Hepatocyte (in vitro differentiated cells): ENCODE measurements around the gene CDCP1. TPM values are rescaled to one million over a fixed set of nuclear protein-coding genes. Genes with fewer than 3 reads are reported as not detected.

Experiments
- DNase-seq: peaks from one replicate; pipeline ENCODE4 v3.0.0-alpha.2; 2016; ENCODE audit warnings: low spot score
- H2AFZ ChIP-seq: fragments of 200-600 bp; sonication (generic); 2 replicates; pipeline ENCODE4 v1.6.0; 2016; ENCODE audit warnings: antibody characterized with exemption, mild to moderate bottlenecking
- H3K27ac ChIP-seq: fragments of 200-600 bp; sonication (generic); 2 replicates; pipeline ENCODE4 v1.5.1; 2016; ENCODE audit warnings: mild to moderate bottlenecking
- H3K27me3 ChIP-seq: fragments of 200-600 bp; sonication (generic); 2 replicates; pipeline ENCODE4 v1.6.1; 2016
- H3K36me3 ChIP-seq: fragments of 200-600 bp; sonication (generic); replicated peaks from 2 replicates; pipeline ENCODE4 v1.5.1; 2016; ENCODE audit warnings: low read depth; ENCODE audit not compliant: insufficient read depth
- H3K4me1 ChIP-seq: fragments of 200-600 bp; sonication (generic); 2 replicates; pipeline ENCODE4 v1.5.1; 2016; ENCODE audit warnings: mild to moderate bottlenecking, moderate library complexity; ENCODE audit not compliant: insufficient read depth
- H3K4me2 ChIP-seq: fragments of 200-600 bp; sonication (generic); 2 replicates; pipeline ENCODE4 v1.6.0; 2016
- H3K4me3 ChIP-seq: fragments of 200-600 bp; sonication (generic); 2 replicates; pipeline ENCODE4 v1.5.1; 2016; ENCODE audit warnings: mild to moderate bottlenecking
- H3K79me2 ChIP-seq: fragments of 200-600 bp; sonication (generic); 2 replicates; pipeline ENCODE4 v1.6.0; 2017; ENCODE audit warnings: mild to moderate bottlenecking
- H3K9me2 ChIP-seq: fragments of 200-600 bp; sonication (generic); replicated peaks from 2 replicates; pipeline ENCODE4 v1.6.0; 2017; ENCODE audit warnings: mild to moderate bottlenecking; ENCODE audit not compliant: insufficient read depth
- H3K9me3 ChIP-seq: fragments of 200-600 bp; sonication (generic); 2 replicates; pipeline ENCODE4 v1.5.1; 2016; ENCODE audit warnings: low read depth, mild to moderate bottlenecking
- H4K20me1 ChIP-seq: fragments of 200-600 bp; sonication (generic); 2 replicates; pipeline ENCODE4 v1.6.0; 2016; ENCODE audit warnings: mild to moderate bottlenecking; ENCODE audit not compliant: insufficient read depth, poor library complexity, severe bottlenecking
- EZH2 ChIP-seq: fragments of 200-600 bp; sonication (generic); IDR thresholded peaks from 2 replicates; pipeline ENCODE4 v1.6.1; 2016; ENCODE audit warnings: antibody characterized with exemption, mild to moderate bottlenecking, borderline replicate concordance
- EZH2phosphoT487 ChIP-seq: fragments of 200-600 bp; sonication (generic); IDR thresholded peaks from one replicate; pipeline ENCODE4 v1.6.1; 2018; ENCODE audit warnings: antibody characterized with exemption, mild to moderate bottlenecking, low read depth, moderate library complexity; ENCODE audit not compliant: unreplicated experiment, severe bottlenecking
- WGBS: methylation state at CpG from one replicate; pipeline ENCODE4 v1.1.6; 2016; ENCODE audit warnings: low lambda C conversion rate; ENCODE audit errors: missing lambda C conversion rate; 5-methylcytosine and 5-hydroxymethylcytosine counted together
- polyA plus RNA-seq: library from polyadenylated mRNA; unstranded; fragments of >200 nt; fragmentation: Nextera tagmentation; extraction: Ambion mirVana; gene quantifications from 2 replicates; pipeline ENCODE4 v1.2.1, GENCODE V29; 2016
- total RNA-seq: library from RNA; depleted of rRNA; stranded (reverse); fragments of >200 nt; gene quantifications from 2 replicates; pipeline ENCODE4 v1.2.3, GENCODE V29; 2014
- TF ChIP-seq, protein P1 (sequence below): fragments of 200-600 bp; sonication (generic); IDR thresholded peaks from 2 replicates; pipeline ENCODE4 v1.5.1; 2016; ENCODE audit warnings: antibody characterized with exemption, mild to moderate bottlenecking; ENCODE audit not compliant: poor library complexity

The CDCP1 gene
- total and polyA plus RNA-seq, 2 experiments from 2014 or later: 4.8 to 7.0 TPM

- no peak overlapping the region for H3K4me2 ChIP-seq
- no peak for DNase-seq
- no peak for TF ChIP-seq EZH2phosphoT487
- TF ChIP-seq, protein P1, sequence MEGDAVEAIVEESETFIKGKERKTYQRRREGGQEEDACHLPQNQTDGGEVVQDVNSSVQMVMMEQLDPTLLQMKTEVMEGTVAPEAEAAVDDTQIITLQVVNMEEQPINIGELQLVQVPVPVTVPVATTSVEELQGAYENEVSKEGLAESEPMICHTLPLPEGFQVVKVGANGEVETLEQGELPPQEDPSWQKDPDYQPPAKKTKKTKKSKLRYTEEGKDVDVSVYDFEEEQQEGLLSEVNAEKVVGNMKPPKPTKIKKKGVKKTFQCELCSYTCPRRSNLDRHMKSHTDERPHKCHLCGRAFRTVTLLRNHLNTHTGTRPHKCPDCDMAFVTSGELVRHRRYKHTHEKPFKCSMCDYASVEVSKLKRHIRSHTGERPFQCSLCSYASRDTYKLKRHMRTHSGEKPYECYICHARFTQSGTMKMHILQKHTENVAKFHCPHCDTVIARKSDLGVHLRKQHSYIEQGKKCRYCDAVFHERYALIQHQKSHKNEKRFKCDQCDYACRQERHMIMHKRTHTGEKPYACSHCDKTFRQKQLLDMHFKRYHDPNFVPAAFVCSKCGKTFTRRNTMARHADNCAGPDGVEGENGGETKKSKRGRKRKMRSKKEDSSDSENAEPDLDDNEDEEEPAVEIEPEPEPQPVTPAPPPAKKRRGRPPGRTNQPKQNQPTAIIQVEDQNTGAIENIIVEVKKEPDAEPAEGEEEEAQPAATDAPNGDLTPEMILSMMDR: no peak
- no peak for TF ChIP-seq EZH2
- H3K9me2 ChIP-seq: no peaks in the 10 kb centered on the region
- H3K36me3 ChIP-seq: no peaks in the 10 kb centered on the region
- H3K4me3 ChIP-seq: no peak overlapping the region
- H2AFZ ChIP-seq: no peak overlapping the region
- H3K79me2 ChIP-seq: peaks cover 7% of the 10 kb centered on the region
- peaks cover 19% of the 10 kb centered on the region for H3K4me1 ChIP-seq
- no peaks in the 10 kb centered on the region for H3K9me3 ChIP-seq
- WGBS: 70% methylated on average over 8 of the region's 8 CpGs
- H4K20me1 ChIP-seq: no peaks in the 10 kb centered on the region
- H3K27me3 ChIP-seq: peaks cover 19% of the 10 kb centered on the region
- no peak overlapping the region for H3K27ac ChIP-seq
These were observed 5.9 kb downstream of the CDCP1 start for GRCh38 chr3:45140141-45140769.

DNA sequence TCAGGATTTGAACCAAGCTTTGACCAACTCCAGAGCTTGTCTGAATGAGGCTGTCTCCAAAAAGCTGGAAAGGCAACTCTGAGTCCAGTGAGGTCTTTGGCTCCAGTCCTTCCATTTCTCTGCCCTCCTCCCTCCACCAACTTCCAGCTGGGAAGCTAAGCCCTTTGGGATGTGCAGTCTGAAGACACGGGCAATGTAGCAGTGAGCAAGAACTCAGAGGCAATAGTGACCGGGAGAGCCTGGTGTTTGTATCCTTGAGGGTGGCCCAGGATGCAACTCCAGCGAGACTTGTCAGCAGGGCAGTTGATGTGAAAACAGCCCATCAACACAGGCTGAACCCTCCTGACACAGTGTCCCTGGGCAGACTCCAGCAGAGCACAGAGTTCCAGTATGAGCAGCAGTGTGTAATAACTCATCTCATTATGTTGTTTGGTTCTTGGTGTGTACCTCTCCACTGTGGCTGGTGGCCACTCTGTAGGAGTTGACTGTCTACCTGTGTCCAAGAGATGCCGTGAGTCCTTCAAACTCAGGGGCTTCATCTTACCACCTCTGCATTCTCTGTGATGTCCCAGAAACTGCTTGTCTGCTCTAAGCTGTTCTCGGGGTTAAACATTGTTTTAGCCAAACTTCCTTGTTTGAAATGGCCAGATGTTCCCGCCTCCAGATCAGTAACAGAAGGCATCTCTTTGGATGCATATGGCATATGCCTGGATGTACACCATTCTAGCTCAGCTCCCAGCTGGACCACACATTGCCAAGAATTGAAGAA, 6.6 kb downstream of the CDCP1 start:
- WGBS: 69% methylated on average over 6 of the region's 6 CpGs
- Histone ChIP-seq H3K79me2 (peaks cover 4% of the 10 kb centered on the region), H3K36me3 (no peaks in the 10 kb centered on the region), H3K27me3 (peaks cover 12% of the 10 kb centered on the region), H4K20me1 (no peaks in the 10 kb centered on the region), H3K4me2 (no peak overlapping the region), H3K9me2 (no peaks in the 10 kb centered on the region), H3K9me3 (no peaks in the 10 kb centered on the region), H3K27ac (no peak overlapping the region), H3K4me1 (peaks cover 18% of the 10 kb centered on the region), H3K4me3 (no peak overlapping the region), H2AFZ (no peak overlapping the region)
- TF ChIP-seq, protein P1: no peak
- no peak for TF ChIP-seq EZH2phosphoT487
- no peak for TF ChIP-seq EZH2
- DNase-seq: no peak

- Histone ChIP-seq H3K79me2 (no peaks in the 10 kb centered on the region), H3K4me3 (no peak overlapping the region), H4K20me1 (no peaks in the 10 kb centered on the region), H3K9me3 (no peaks in the 10 kb centered on the region), H3K27ac (peak overlapping the region; percentile 19), H3K4me2 (no peak overlapping the region), H3K4me1 (peaks cover 18% of the 10 kb centered on the region), H2AFZ (no peak overlapping the region), H3K9me2 (no peaks in the 10 kb centered on the region), H3K27me3 (no peaks in the 10 kb centered on the region), H3K36me3 (no peaks in the 10 kb centered on the region)
- TF ChIP-seq, protein P1: no peak
- TF ChIP-seq EZH2phosphoT487 (no peak), EZH2 (no peak)
- no peak for DNase-seq
- WGBS: 54% methylated on average over 5 of the region's 5 CpGs
These were observed 8.5 kb downstream of the CDCP1 start for GRCh38 chr3:45137656-45138181.
